ENCODE data around the gene PCDHAC1. TPM values are rescaled to one million over a fixed set of nuclear protein-coding genes. Genes with fewer than 3 reads are reported as not detected.

Gene PCDHAC1
- total RNA-seq, 3 donors from 2014 or later: 0.80 to 2.5 (median 2.3) TPM

- Histone ChIP-seq H3K4me1 (no peaks in the 10 kb centered on the region), H3K4me3 (no peak overlapping the region), H3K27me3 (no peaks in the 10 kb centered on the region), H3K27ac (no peak overlapping the region), H3K36me3 (no peaks in the 10 kb centered on the region), H3K9me3 (no peaks in the 10 kb centered on the region)
- TF ChIP-seq, protein P1, sequence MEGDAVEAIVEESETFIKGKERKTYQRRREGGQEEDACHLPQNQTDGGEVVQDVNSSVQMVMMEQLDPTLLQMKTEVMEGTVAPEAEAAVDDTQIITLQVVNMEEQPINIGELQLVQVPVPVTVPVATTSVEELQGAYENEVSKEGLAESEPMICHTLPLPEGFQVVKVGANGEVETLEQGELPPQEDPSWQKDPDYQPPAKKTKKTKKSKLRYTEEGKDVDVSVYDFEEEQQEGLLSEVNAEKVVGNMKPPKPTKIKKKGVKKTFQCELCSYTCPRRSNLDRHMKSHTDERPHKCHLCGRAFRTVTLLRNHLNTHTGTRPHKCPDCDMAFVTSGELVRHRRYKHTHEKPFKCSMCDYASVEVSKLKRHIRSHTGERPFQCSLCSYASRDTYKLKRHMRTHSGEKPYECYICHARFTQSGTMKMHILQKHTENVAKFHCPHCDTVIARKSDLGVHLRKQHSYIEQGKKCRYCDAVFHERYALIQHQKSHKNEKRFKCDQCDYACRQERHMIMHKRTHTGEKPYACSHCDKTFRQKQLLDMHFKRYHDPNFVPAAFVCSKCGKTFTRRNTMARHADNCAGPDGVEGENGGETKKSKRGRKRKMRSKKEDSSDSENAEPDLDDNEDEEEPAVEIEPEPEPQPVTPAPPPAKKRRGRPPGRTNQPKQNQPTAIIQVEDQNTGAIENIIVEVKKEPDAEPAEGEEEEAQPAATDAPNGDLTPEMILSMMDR (IDR thresholded peaks at IDR 0.05): no peak
- TF ChIP-seq POLR2A (IDR thresholded peaks at IDR 0.05) (no peak), POLR2AphosphoS5 (IDR thresholded peaks at IDR 0.05) (no peak)
- intact Hi-C loops (cut with DNase I; ENCODE audit: low total_unique reads): no loop called here
- DNase-seq (ENCODE audit: low spot score in 2 of 2): no peak
Measured at GRCh38 chr5:140978983-140979382, 52.9 kb downstream of the PCDHAC1 start.

Other genes starting within 250 kb of the PCDHAC1 start
- gene HARS1, start 234.9 kb upstream of the PCDHAC1 start, total RNA-seq: 10 to 100 TPM; 43.2 to 53.7 (median 53.1) TPM
- 10 to 100 TPM; 21.1 to 39.4 (median 32.4) TPM for gene HARS2, start 234.8 kb upstream of the PCDHAC1 start, total RNA-seq
- gene ZMAT2, start 225.9 kb upstream of the PCDHAC1 start, total RNA-seq: 10 to 100 TPM; 45.2 to 55.0 (median 52.2) TPM
- not detected for gene PCDHA1, start 140.2 kb upstream of the PCDHAC1 start, total RNA-seq
- gene PCDHA2, start 131.4 kb upstream of the PCDHAC1 start, total RNA-seq: under 1 TPM in 2 of 3 donors, not detected in 1; 0.33 to 0.59 TPM
- 1 to 10 TPM in 1 of 3 donors, under 1 TPM in 2; 0.96 to 2.8 (median 0.98) TPM for gene PCDHA3, start 125.2 kb upstream of the PCDHAC1 start, total RNA-seq
- 1 to 10 TPM in 2 of 3 donors, under 1 TPM in 1; 0.64 to 5.4 (median 2.6) TPM for gene PCDHA4, start 119.2 kb upstream of the PCDHAC1 start, total RNA-seq
- gene PCDHA5, start 104.7 kb upstream of the PCDHAC1 start, total RNA-seq: 1 to 10 TPM in 1 of 3 donors, under 1 TPM in 2; 0.16 to 1.2 (median 0.66) TPM
- 1 to 10 TPM in 2 of 3 donors, under 1 TPM in 1; 0.96 to 4.2 (median 2.6) TPM for gene PCDHA6, start 98.3 kb upstream of the PCDHAC1 start, total RNA-seq
- 1 to 10 TPM; 1.3 TPM for gene PCDHA7, start 92.0 kb upstream of the PCDHAC1 start, total RNA-seq
- gene PCDHA8, start 85.1 kb upstream of the PCDHAC1 start, total RNA-seq: under 1 TPM; 0.32 to 0.98 (median 0.88) TPM
- gene PCDHA9, start 77.9 kb upstream of the PCDHAC1 start, total RNA-seq: 1 to 10 TPM in 1 of 3 donors, under 1 TPM in 2; 0.16 to 1.5 (median 0.66) TPM
- gene PCDHA10, start 70.4 kb upstream of the PCDHAC1 start, total RNA-seq: 1 to 10 TPM in 2 of 3 donors, under 1 TPM in 1; 0.64 to 6.4 (median 4.9) TPM
- gene PCDHA11, start 57.3 kb upstream of the PCDHAC1 start, total RNA-seq: 1 to 10 TPM in 2 of 3 donors, under 1 TPM in 1; 0.48 to 4.3 (median 3.4) TPM
- 1 to 10 TPM in 2 of 3 donors, under 1 TPM in 1; 0.48 to 6.9 (median 5.0) TPM for gene PCDHA12, start 51.0 kb upstream of the PCDHAC1 start, total RNA-seq
- gene PCDHA13, start 44.2 kb upstream of the PCDHAC1 start, total RNA-seq: 1 to 10 TPM; 1.3 to 3.5 (median 1.6) TPM
- 1 to 10 TPM; 2.1 to 2.8 (median 2.6) TPM for gene PCDHAC2, start 40.2 kb downstream of the PCDHAC1 start, total RNA-seq
- gene PCDHB1, start 125.1 kb downstream of the PCDHAC1 start, total RNA-seq: under 1 TPM in 2 of 3 donors, not detected in 1; under 0.01 TPM
- gene PCDHB2, start 168.3 kb downstream of the PCDHAC1 start, total RNA-seq: 10 to 100 TPM in 1 of 3 donors, 1 to 10 TPM in 2; 3.8 to 10.8 (median 9.8) TPM
- gene PCDHB3, start 174.2 kb downstream of the PCDHAC1 start, total RNA-seq: 1 to 10 TPM; 3.4 to 6.2 (median 5.4) TPM
- 1 to 10 TPM; 7.5 to 9.2 (median 7.7) TPM for gene PCDHB4, start 195.5 kb downstream of the PCDHAC1 start, total RNA-seq
- gene PCDHB5, start 208.9 kb downstream of the PCDHAC1 start, total RNA-seq: 1 to 10 TPM; 3.4 to 9.8 (median 6.4) TPM
- gene PCDHB6, start 223.8 kb downstream of the PCDHAC1 start, total RNA-seq: 1 to 10 TPM; 1.4 to 3.6 (median 2.2) TPM
- gene PCDHB7, start 246.3 kb downstream of the PCDHAC1 start, total RNA-seq: 1 to 10 TPM; 2.3 to 4.6 (median 3.4) TPM

Measured in breast epithelium (tissue), 4 donors.